CD14-positive monocyte (primary cell): ENCODE measurements around the gene OTUB1. TPM values are rescaled to one million over a fixed set of nuclear protein-coding genes. Genes with fewer than 3 reads are reported as not detected.
"Not testable (repeated sequence)": the region's sequence is repeated elsewhere in the genome, so short reads cannot be mapped to it uniquely, and the experiment has no call there.

Experiments
- DNase-seq, 3 donors: peaks; one replicate each; pipeline ENCODE4 v3.0.0-alpha.2; 2011 to 2022
- H2AFZ ChIP-seq: 2 replicates; pipeline ENCODE4 v1.6.0; 2012; ENCODE audit warnings: mild to moderate bottlenecking, low read depth, low read length, inconsistent platforms; ENCODE audit not compliant: insufficient read depth, poor library complexity, severe bottlenecking
- H3K27ac ChIP-seq, 2 donors: 1 replicate in 1 of 2; 2 replicates in 1 of 2; pipeline ENCODE4 v1.5.1; 2012 to 2013; ENCODE audit warnings: low read length in 2 of 2, control low read depth in 1 of 2, inconsistent platforms in 1 of 2, low read depth in 1 of 2, mild to moderate bottlenecking in 1 of 2
- H3K27me3 ChIP-seq, 2 donors: one replicate each; pipeline versions ENCODE4 v1.6.0 to v1.6.1; 2011 to 2013; ENCODE audit warnings: low read length in 2 of 2; ENCODE audit not compliant: control insufficient read depth in 2 of 2, insufficient read depth in 2 of 2
- H3K36me3 ChIP-seq, 2 donors: replicated peaks in 1 of 2; 1 replicate in 1 of 2; 2 replicates in 1 of 2; pipeline versions ENCODE4 v1.5.1 to v1.6.1; 2012 to 2013; ENCODE audit warnings: low read length in 2 of 2, control low read depth in 1 of 2, inconsistent platforms in 1 of 2, mild to moderate bottlenecking in 1 of 2; ENCODE audit not compliant: insufficient read depth in 2 of 2, control insufficient read depth in 1 of 2
- H3K4me1 ChIP-seq, 2 donors: 1 replicate in 1 of 2; 2 replicates in 1 of 2; pipeline versions ENCODE4 v1.5.1 to v1.6.1; 2012 to 2013; ENCODE audit warnings: low read length in 2 of 2, control low read depth in 1 of 2, inconsistent platforms in 1 of 2, mild to moderate bottlenecking in 1 of 2, moderate library complexity in 1 of 2; ENCODE audit not compliant: insufficient read depth in 2 of 2, control insufficient read depth in 1 of 2
- H3K4me2 ChIP-seq: replicated peaks from 2 replicates; pipeline ENCODE3; 2012; ENCODE audit warnings: low read length, moderate library complexity, mild to moderate bottlenecking; ENCODE audit not compliant: poor library complexity, severe bottlenecking; ENCODE audit errors: extremely low read depth
- H3K4me3 ChIP-seq, 3 experiments: fragments of 200-600 bp in 1 of 3; sonication (generic) in 1 of 3; replicated peaks in 1 of 3; 1 replicate in 2 of 3; 2 replicates in 1 of 3; pipeline ENCODE4 v1.5.1; 2011 to 2013; ENCODE audit warnings: low read length in 3 of 3, mild to moderate bottlenecking in 3 of 3, control low read depth in 2 of 3, low read depth in 2 of 3, inconsistent platforms in 1 of 3, moderate library complexity in 1 of 3
- H3K79me2 ChIP-seq: 2 replicates; pipeline ENCODE4 v1.6.0; 2012; ENCODE audit warnings: mild to moderate bottlenecking, control low read depth, inconsistent platforms, low read length, moderate library complexity; ENCODE audit not compliant: insufficient read depth
- H3K9ac ChIP-seq: 2 replicates; pipeline ENCODE4 v1.6.0; 2017; ENCODE audit warnings: low read length, mild to moderate bottlenecking; ENCODE audit not compliant: insufficient read depth, poor library complexity, severe bottlenecking
- H3K9me3 ChIP-seq, 2 donors: replicated peaks in 1 of 2; 1 replicate in 1 of 2; 2 replicates in 1 of 2; pipeline versions ENCODE4 v1.5.1 to v1.6.1; 2012 to 2013; ENCODE audit warnings: low read length in 2 of 2, control low read depth in 1 of 2; ENCODE audit not compliant: control insufficient read depth in 1 of 2, insufficient read depth in 1 of 2
- H4K20me1 ChIP-seq: 2 replicates; pipeline ENCODE4 v1.6.0; 2012; ENCODE audit warnings: mild to moderate bottlenecking, low read length, control low read depth, moderate library complexity; ENCODE audit not compliant: insufficient read depth
- H3K27ac Mint-ChIP-seq, 7 donors: one replicate each; pipeline ENCODE4 v1.8.0; 2020; ENCODE audit warnings: mild to moderate bottlenecking in 7 of 7, mixed read lengths in 7 of 7, moderate library complexity in 6 of 7, inconsistent platforms in 2 of 7
- H3K27me3 Mint-ChIP-seq, 3 donors: one replicate each; pipeline ENCODE4 v1.8.0; 2021 to 2022; ENCODE audit warnings: low read depth in 3 of 3, mild to moderate bottlenecking in 3 of 3, mixed read lengths in 3 of 3, moderate library complexity in 3 of 3, inconsistent platforms in 1 of 3
- H3K36me3 Mint-ChIP-seq, 2 donors: one replicate each; pipeline ENCODE4 v1.8.0; 2020; ENCODE audit warnings: mixed read lengths in 2 of 2, inconsistent platforms in 1 of 2, mild to moderate bottlenecking in 1 of 2
- H3K4me1 Mint-ChIP-seq: one replicate; pipeline ENCODE4 v1.8.0; 2020; ENCODE audit warnings: mild to moderate bottlenecking, mixed read lengths
- H3K4me3 Mint-ChIP-seq, 2 donors: one replicate each; pipeline ENCODE4 v1.8.0; 2020; ENCODE audit warnings: mild to moderate bottlenecking in 2 of 2, mixed read lengths in 2 of 2, moderate library complexity in 1 of 2
- H3K9me3 Mint-ChIP-seq, 7 donors: one replicate each; pipeline ENCODE4 v1.8.0; 2020 to 2022; ENCODE audit warnings: mixed read lengths in 7 of 7, mild to moderate bottlenecking in 6 of 7, moderate library complexity in 6 of 7, inconsistent platforms in 2 of 7
- CTCF ChIP-seq: fragments of 200-600 bp; IDR thresholded peaks from one replicate; pipeline ENCODE4 v1.8.0; 2022; ENCODE audit warnings: antibody characterized with exemption, mild to moderate bottlenecking
- WGBS: methylation state at CpG from one replicate; pipeline ENCODE4 v1.1.5; 2013; ENCODE audit warnings: missing lambda C conversion rate; ENCODE audit not compliant: insufficient coverage; 5-methylcytosine and 5-hydroxymethylcytosine counted together
- intact Hi-C, 2 donors: fragments of 100-400 bp; cut with micrococcal nuclease; formaldehyde crosslinking; loops; one replicate each; pipeline versions ENCODE4 v1.15.0 to v1.15.1; 2023
- polyA plus RNA-seq, 3 donors: library from polyadenylated mRNA; depleted of rRNA in 1 of 3; unstranded in 2 of 3; stranded (reverse) in 1 of 3; fragments of 300-500 nt in 2 of 3; fragments of >200 nt in 1 of 3; fragmentation: Illumina TruSeq in 2 of 3; gene quantifications; 1 replicate in 2 of 3; 2 replicates in 1 of 3; pipeline ENCODE4 v1.2.3, GENCODE V29; 2012 to 2021

The OTUB1 gene
- polyA plus RNA-seq, 3 donors, result 131 to 170 (median 140) TPM

- Histone ChIP-seq H3K36me3 (no peaks in the 10 kb centered on the region), H3K4me1 (peaks cover 13 to 23% of the 10 kb centered on the region in 2 donors), H3K4me2 (no peak overlapping the region), H3K4me3 (no peak overlapping the region), H2AFZ (peak overlapping the region; percentile 43), H3K27me3 (no peaks in the 10 kb centered on the region), H3K9ac (no peak overlapping the region), H3K27ac (no peak overlapping the region), H3K9me3 (no peaks in the 10 kb centered on the region), H3K79me2 (peaks cover 16% of the 10 kb centered on the region), H4K20me1 (peaks cover 2% of the 10 kb centered on the region)
- H3K9me3 Mint-ChIP-seq, result peaks cover 0 to 2% (median 0%) of the 10 kb centered on the region in 7 donors
- DNase-seq, result peak in 2 of 3 donors; percentile 37 to 59
- TF ChIP-seq CTCF, result no peak
- peaks cover 2 to 11% (median 2%) of the 10 kb centered on the region in 3 donors for H3K27me3 Mint-ChIP-seq
- H3K4me3 Mint-ChIP-seq, result no peak overlapping the region
- H3K4me1 Mint-ChIP-seq, result peaks cover 19% of the 10 kb centered on the region
- intact Hi-C loops, result no loop called here
- WGBS, result no CpG with 5 or more reads among the region's 5 CpGs
- H3K36me3 Mint-ChIP-seq, result peaks cover 1% of the 10 kb centered on the region in 2 donors
- H3K27ac Mint-ChIP-seq, result peak overlapping the region in 3 of 7 donors; percentile 60 to 71 (median 70)
Measured at GRCh38 chr11:63970902-63971301, 15.3 kb upstream of the OTUB1 start.

DNA sequence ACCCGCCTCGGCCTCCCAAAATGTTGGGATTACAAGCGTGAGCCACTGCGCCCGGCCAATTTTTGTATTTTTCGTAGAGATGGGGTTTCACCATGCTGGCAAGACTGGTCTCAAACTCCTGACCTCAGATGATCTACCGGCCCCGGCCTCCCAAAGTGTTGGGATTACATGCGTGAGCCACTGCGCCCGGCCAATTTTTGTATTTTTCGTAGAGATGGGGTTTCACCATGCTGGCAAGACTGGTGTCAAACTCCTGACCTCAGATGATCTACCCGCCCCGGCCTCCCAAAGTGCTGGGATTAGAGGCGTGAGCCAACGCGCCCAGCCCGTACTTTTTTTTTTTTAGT, 12.4 kb upstream of the OTUB1 start:
- intact Hi-C loops, H4K20me1 ChIP-seq, DNase-seq, H3K9me3 Mint-ChIP-seq, H3K27me3 ChIP-seq, H2AFZ ChIP-seq, H3K9ac ChIP-seq, H3K9me3 ChIP-seq: not testable (repeated sequence)
- 64% methylated on average over 18 of the region's 18 CpGs for WGBS
- H3K4me1 ChIP-seq, result peaks cover 23 to 30% of the 10 kb centered on the region in 2 donors
- Mint-ChIP-seq H3K27me3 (peaks cover 0 to 11% (median 2%) of the 10 kb centered on the region in 3 donors), H3K4me3 (peak overlapping the region; percentile 59 to 99), H3K4me1 (peaks cover 30% of the 10 kb centered on the region), H3K27ac (peak overlapping the region in 6 of 7 donors; percentile 78 to 100 (median 94)), H3K36me3 (peaks cover 16 to 29% of the 10 kb centered on the region in 2 donors)
- H3K79me2 ChIP-seq, result peaks cover 42% of the 10 kb centered on the region
- H3K4me2 ChIP-seq, result peak overlapping the region; percentile 76
- peak overlapping the region in 1 of 2 donors; percentile 95 for H3K27ac ChIP-seq
- H3K36me3 ChIP-seq, result peaks cover 3 to 13% of the 10 kb centered on the region in 2 donors
- H3K4me3 ChIP-seq, result peak overlapping the region in 1 of 3 experiments; percentile 92
